Stimulated activated CD4-positive, alpha-beta T cell treated with anti-CD3 and anti-CD28 coated beads, Interleukin-15, amount 100 ng/mL, for 24 hours (primary cell): ENCODE data around the gene ADAM12.

ENCODE experiments used
- DNase-seq: peaks from one replicate; pipeline ENCODE4 v3.0.0-alpha.2; 2020

Gene ADAM12

GRCh38 chr10:126098226-126098581 lies 290.1 kb downstream of the ADAM12 start:
- DNase-seq, result no peak

- no peak for DNase-seq
Observed at GRCh38 chr10:126097558-126098225, 290.6 kb downstream of the ADAM12 start.

GRCh38 chr10:126094537-126094936 lies 293.7 kb downstream of the ADAM12 start:
- no peak for DNase-seq

GRCh38 chr10:126092366-126093215 lies 295.7 kb downstream of the ADAM12 start:
- no peak for DNase-seq

- DNase-seq, result no peak
Observed at GRCh38 chr10:126090911-126091728, 297.2 kb downstream of the ADAM12 start.

GRCh38 chr10:126090443-126090842 lies 297.8 kb downstream of the ADAM12 start:
- no peak for DNase-seq

GRCh38 chr10:126087796-126088505 lies 300.3 kb downstream of the ADAM12 start:
- DNase-seq, result no peak

- no peak for DNase-seq
Observed at GRCh38 chr10:126087153-126087680, 301.1 kb downstream of the ADAM12 start.

GRCh38 chr10:126085806-126086205 lies 302.5 kb downstream of the ADAM12 start:
- DNase-seq, result no peak

GRCh38 chr10:126084369-126084768 lies 303.9 kb downstream of the ADAM12 start:
- DNase-seq, result no peak

- no peak for DNase-seq
Observed at GRCh38 chr10:126083009-126083408, 305.3 kb downstream of the ADAM12 start.

GRCh38 chr10:126081841-126082466 lies 306.3 kb downstream of the ADAM12 start:
- DNase-seq, result no peak

GRCh38 chr10:126080879-126081411 lies 307.3 kb downstream of the ADAM12 start:
- no peak for DNase-seq

- DNase-seq, result no peak
Observed at GRCh38 chr10:126080291-126080825, 307.9 kb downstream of the ADAM12 start.

GRCh38 chr10:126075009-126075408 lies 313.3 kb downstream of the ADAM12 start:
- DNase-seq, result no peak

- DNase-seq, result no peak
Observed at GRCh38 chr10:126074291-126074690, 314.0 kb downstream of the ADAM12 start.

- DNase-seq, result no peak
Observed at GRCh38 chr10:126073606-126074005, 314.7 kb downstream of the ADAM12 start.

GRCh38 chr10:126072622-126073021 lies 315.7 kb downstream of the ADAM12 start:
- no peak for DNase-seq

GRCh38 chr10:126070476-126071215 lies 317.6 kb downstream of the ADAM12 start:
- no peak for DNase-seq

GRCh38 chr10:126068322-126068721 lies 320.0 kb downstream of the ADAM12 start:
- no peak for DNase-seq

GRCh38 chr10:126066456-126066855 lies 321.8 kb downstream of the ADAM12 start:
- no peak for DNase-seq
